Small intestine (tissue), 7 donors: ENCODE data around the gene SUGCT. TPM values are rescaled to one million over a fixed set of nuclear protein-coding genes. Genes with fewer than 3 reads are reported as not detected.

ENCODE experiments used
- DNase-seq, 2 donors: peaks; one replicate each; pipeline versions ENCODE4 v3.0.0 to v3.0.0-alpha.2; 2013
- FAIRE-seq: peaks from 2 replicates; lab custom pipeline; 2012; peaks lifted over from hg19 to GRCh38; lab: Jason Lieb, UNC
- H3K27ac ChIP-seq, 3 donors: one replicate each; pipeline ENCODE4 v1.5.1; 2013; ENCODE audit warnings: low read length in 2 of 3, mild to moderate bottlenecking in 2 of 3, control low read depth in 1 of 3, inconsistent platforms in 1 of 3, low read depth in 1 of 3, moderate library complexity in 1 of 3
- H3K27me3 ChIP-seq, 3 donors: one replicate each; pipeline ENCODE4 v1.6.1; 2013; ENCODE audit warnings: low read length in 3 of 3, inconsistent platforms in 1 of 3; ENCODE audit not compliant: control insufficient read depth in 3 of 3, insufficient read depth in 3 of 3
- H3K36me3 ChIP-seq, 3 donors: one replicate each; pipeline ENCODE4 v1.6.1; 2013; ENCODE audit warnings: low read length in 3 of 3, inconsistent platforms in 1 of 3, low read depth in 1 of 3, mild to moderate bottlenecking in 1 of 3, moderate library complexity in 1 of 3; ENCODE audit not compliant: control insufficient read depth in 3 of 3, insufficient read depth in 2 of 3
- H3K4me1 ChIP-seq, 3 donors: one replicate each; pipeline ENCODE4 v1.6.1; 2013; ENCODE audit warnings: low read length in 2 of 3, inconsistent platforms in 1 of 3, low read depth in 1 of 3, mild to moderate bottlenecking in 1 of 3, moderate library complexity in 1 of 3; ENCODE audit not compliant: control insufficient read depth in 3 of 3, insufficient read depth in 2 of 3
- H3K4me3 ChIP-seq, 3 donors: one replicate each; pipeline ENCODE4 v1.5.1; 2013; ENCODE audit warnings: low read length in 3 of 3, control low read depth in 1 of 3, inconsistent platforms in 1 of 3, low read depth in 1 of 3, mild to moderate bottlenecking in 1 of 3, moderate library complexity in 1 of 3
- H3K9me3 ChIP-seq, 2 donors: one replicate each; pipeline ENCODE4 v1.6.1; 2013; ENCODE audit warnings: low read depth in 1 of 2, low read length in 1 of 2; ENCODE audit not compliant: control insufficient read depth in 2 of 2, insufficient read depth in 1 of 2
- WGBS, 3 donors: extraction: QIAGEN DNeasy Blood & Tissue Kit; methylation state at CpG; one replicate each; pipeline ENCODE4 v1.1.7; 2013; 5-methylcytosine and 5-hydroxymethylcytosine counted together
- polyA plus RNA-seq, 4 donors: library from polyadenylated mRNA; stranded (reverse) in 3 of 4; unstranded in 1 of 4; fragments of 200-250 nt in 3 of 4; fragments of 120-200 nt in 1 of 4; gene quantifications; one replicate each; pipeline versions ENCODE4 v1.2.1 to v1.2.3, GENCODE V29; 2013
- donor health status: healthy with polysubstance abuse.
- donor health status: control.
- donor health status: control.
- donor health status: Bipolar disorder and iron deficiency.
- donor health status: healthy.

SUGCT gene
- polyA plus RNA-seq, 4 donors: 0.54 to 26.9 (median 2.5) TPM

GRCh38 chr7:40843338-40843985, 708.7 kb downstream of the SUGCT start:
- no peaks in the 10 kb centered on the region for H3K4me1 ChIP-seq
- DNase-seq: no peak
- peaks cover 0 to 6% of the 10 kb centered on the region in 2 donors for H3K9me3 ChIP-seq
- no peak overlapping the region for H3K27ac ChIP-seq
- 91 to 93% (median 93%) methylated on average over 8 of the region's 8 CpGs for WGBS, 3 donors
- H3K4me3 ChIP-seq: no peak overlapping the region
- no peak for FAIRE-seq
- H3K36me3 ChIP-seq: no peaks in the 10 kb centered on the region
- H3K27me3 ChIP-seq: no peaks in the 10 kb centered on the region

DNA sequence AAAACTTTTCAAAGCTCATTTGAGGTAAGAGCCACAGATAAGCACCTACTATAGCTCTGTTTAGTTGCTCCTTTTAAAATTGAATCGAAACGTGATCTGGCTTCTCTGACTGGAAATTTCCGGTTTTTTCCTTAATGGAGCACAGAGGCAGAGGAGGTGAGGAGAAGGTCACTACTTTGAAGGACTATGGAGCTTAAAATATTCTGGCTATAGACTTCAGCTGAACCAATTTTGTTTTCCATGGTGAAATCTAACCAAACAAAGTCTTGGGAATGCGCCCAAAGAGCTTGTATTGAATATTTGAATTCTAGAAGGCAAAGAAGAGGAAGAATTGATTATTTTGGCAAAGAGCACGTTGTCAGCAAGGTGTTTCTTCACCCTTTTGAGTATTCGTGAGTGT, 711.1 kb downstream of the SUGCT start:
- no peak for DNase-seq
- no peak for FAIRE-seq
- no peak overlapping the region for H3K4me3 ChIP-seq
- no peaks in the 10 kb centered on the region for H3K36me3 ChIP-seq
- H3K27me3 ChIP-seq: no peaks in the 10 kb centered on the region
- H3K4me1 ChIP-seq: no peaks in the 10 kb centered on the region
- no peak overlapping the region for H3K27ac ChIP-seq
- peaks cover 0 to 6% of the 10 kb centered on the region in 2 donors for H3K9me3 ChIP-seq
- 54 to 83% (median 72%) methylated on average over 6 of the region's 6 CpGs for WGBS, 3 donors

DNA sequence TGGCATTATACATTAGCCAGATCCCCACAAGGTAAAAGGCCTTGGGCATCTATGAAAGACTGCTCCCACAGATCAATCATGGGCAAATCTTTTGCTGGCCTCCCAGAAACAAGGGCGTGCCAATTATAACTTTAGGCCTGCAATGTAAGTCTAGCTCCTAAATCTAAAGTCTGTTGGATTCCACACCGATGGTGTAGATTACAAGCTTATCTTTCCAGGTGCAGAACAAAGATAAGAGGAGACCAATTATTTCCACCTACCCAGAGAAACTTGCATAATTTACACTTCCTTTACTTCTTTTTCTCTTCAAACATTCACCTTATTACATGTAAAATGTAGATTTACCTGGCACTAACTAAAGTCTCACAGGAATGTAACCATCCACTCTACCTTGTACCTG, 713.1 kb downstream of the SUGCT start:
- DNase-seq (no peak), FAIRE-seq (no peak)
- Histone ChIP-seq H3K27ac (no peak overlapping the region), H3K9me3 (peaks cover 0 to 6% of the 10 kb centered on the region in 2 donors), H3K4me1 (no peaks in the 10 kb centered on the region), H3K27me3 (no peaks in the 10 kb centered on the region), H3K36me3 (no peaks in the 10 kb centered on the region), H3K4me3 (no peak overlapping the region)
- 32 to 74% (median 40%) methylated on average over 2 of the region's 2 CpGs for WGBS, 3 donors

DNA sequence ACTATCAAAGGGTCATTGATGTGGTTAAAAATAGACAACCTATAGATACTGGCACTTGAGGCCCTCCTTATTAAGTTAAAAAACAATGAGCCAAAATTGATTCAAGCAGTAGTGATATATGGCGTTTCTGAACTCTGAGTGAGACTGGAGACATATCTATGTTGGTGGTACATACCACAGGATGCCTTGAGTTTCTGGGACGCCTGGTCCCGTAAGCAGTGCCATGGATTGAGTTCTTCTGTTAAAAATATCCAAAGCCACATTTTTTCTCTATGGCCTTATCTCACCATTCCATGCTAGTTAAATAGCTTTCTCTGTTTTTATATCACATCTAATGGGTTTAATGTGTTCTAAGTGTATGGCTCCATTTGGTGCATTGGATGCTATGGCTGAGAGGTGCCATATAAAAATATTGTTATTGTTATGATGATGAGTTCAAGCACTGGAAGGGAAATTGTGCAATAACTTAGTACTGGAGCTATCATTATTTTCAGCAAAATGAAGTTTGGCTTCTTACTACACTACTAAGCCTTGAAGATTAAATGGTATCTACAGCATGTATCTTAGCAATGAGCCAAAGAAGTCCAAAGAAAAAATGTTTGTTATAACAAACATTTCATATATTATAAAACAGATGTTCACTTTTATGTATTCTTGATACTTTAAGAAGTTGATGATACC, 713.9 kb downstream of the SUGCT start:
- Histone ChIP-seq H3K27me3 (no peaks in the 10 kb centered on the region), H3K27ac (no peak overlapping the region), H3K4me3 (no peak overlapping the region), H3K9me3 (peaks cover 0 to 6% of the 10 kb centered on the region in 2 donors), H3K36me3 (no peaks in the 10 kb centered on the region), H3K4me1 (no peaks in the 10 kb centered on the region)
- DNase-seq: no peak
- FAIRE-seq: no peak
- WGBS, 3 donors: 86 to 90% (median 89%) methylated on average over 3 of the region's 3 CpGs

DNA sequence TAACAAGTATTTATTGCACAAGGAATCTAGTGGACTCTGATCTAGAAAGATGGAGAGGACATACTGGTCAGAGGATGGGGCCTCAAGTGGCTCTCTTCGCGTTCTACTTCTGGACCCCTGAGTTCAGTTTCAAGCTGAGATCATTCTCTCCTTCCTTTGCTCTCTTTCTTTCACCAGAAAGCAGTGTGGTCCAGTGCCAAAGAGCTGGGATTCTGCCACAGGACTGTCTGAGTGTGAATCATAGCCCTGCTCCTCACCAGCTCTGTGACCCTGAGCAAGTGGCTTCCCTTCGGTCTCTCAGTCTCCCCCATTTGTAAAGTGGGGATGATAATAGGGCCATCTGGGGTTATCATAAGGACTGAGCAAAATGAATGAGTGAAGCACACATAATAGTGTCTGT, 715.2 kb downstream of the SUGCT start:
- H3K27me3 ChIP-seq: no peaks in the 10 kb centered on the region
- no peaks in the 10 kb centered on the region for H3K4me1 ChIP-seq
- no peaks in the 10 kb centered on the region for H3K36me3 ChIP-seq
- H3K27ac ChIP-seq: no peak overlapping the region
- FAIRE-seq: no peak
- H3K4me3 ChIP-seq: no peak overlapping the region
- H3K9me3 ChIP-seq: no peaks in the 10 kb centered on the region
- WGBS, 3 donors: 86 to 97% (median 94%) methylated on average over 3 of the region's 3 CpGs
- DNase-seq: no peak

DNA sequence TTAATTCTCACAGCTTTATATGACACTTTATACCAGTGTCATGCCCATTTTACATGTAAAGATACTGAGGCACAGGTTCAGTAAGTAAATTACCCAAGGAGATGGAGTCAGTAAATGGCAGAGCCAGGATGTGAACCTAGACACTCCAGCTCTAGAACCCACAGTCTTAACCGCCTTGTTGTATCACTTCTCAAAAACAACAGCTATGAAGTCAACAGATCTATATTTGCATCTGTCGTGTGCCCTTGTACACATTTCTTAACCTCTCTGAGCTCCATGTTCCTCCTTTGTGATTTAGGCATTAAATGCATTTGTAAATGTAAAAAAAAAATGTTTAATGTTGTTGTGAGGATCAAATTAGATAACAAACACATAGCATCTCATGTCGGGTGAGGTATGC, 716.2 kb downstream of the SUGCT start:
- Histone ChIP-seq H3K4me3 (no peak overlapping the region), H3K27ac (no peak overlapping the region), H3K4me1 (no peaks in the 10 kb centered on the region), H3K36me3 (no peaks in the 10 kb centered on the region), H3K9me3 (no peaks in the 10 kb centered on the region), H3K27me3 (no peaks in the 10 kb centered on the region)
- 87 to 94% (median 90%) methylated on average over 3 of the region's 3 CpGs for WGBS, 3 donors
- DNase-seq (no peak), FAIRE-seq (no peak)

- no peak overlapping the region for H3K4me3 ChIP-seq
Observed at GRCh38 chr7:40859076-40859475, 724.3 kb downstream of the SUGCT start.

GRCh38 chr7:40859965-40860543, 725.2 kb downstream of the SUGCT start:
- Histone ChIP-seq H3K9me3 (no peaks in the 10 kb centered on the region), H3K4me3 (no peak overlapping the region), H3K4me1 (no peaks in the 10 kb centered on the region), H3K27me3 (no peaks in the 10 kb centered on the region), H3K27ac (no peak overlapping the region), H3K36me3 (no peaks in the 10 kb centered on the region)
- DNase-seq (no peak), FAIRE-seq (no peak)
- 85 to 87% (median 87%) methylated on average over 14 to 15 of the region's 15 CpGs for WGBS, 3 donors

More at GRCh38 chr7:40859076-40859475, 724.3 kb downstream of the SUGCT start:
- FAIRE-seq: no peak
- Histone ChIP-seq H3K27ac (no peak overlapping the region), H3K27me3 (no peaks in the 10 kb centered on the region), H3K9me3 (no peaks in the 10 kb centered on the region), H3K36me3 (no peaks in the 10 kb centered on the region), H3K4me1 (no peaks in the 10 kb centered on the region)
- no peak for DNase-seq
- WGBS, 3 donors: 76 to 94% (median 83%) methylated on average over 2 of the region's 2 CpGs
